ENCODE results near the gene LYZL4.

LYZL4 gene

DNA sequence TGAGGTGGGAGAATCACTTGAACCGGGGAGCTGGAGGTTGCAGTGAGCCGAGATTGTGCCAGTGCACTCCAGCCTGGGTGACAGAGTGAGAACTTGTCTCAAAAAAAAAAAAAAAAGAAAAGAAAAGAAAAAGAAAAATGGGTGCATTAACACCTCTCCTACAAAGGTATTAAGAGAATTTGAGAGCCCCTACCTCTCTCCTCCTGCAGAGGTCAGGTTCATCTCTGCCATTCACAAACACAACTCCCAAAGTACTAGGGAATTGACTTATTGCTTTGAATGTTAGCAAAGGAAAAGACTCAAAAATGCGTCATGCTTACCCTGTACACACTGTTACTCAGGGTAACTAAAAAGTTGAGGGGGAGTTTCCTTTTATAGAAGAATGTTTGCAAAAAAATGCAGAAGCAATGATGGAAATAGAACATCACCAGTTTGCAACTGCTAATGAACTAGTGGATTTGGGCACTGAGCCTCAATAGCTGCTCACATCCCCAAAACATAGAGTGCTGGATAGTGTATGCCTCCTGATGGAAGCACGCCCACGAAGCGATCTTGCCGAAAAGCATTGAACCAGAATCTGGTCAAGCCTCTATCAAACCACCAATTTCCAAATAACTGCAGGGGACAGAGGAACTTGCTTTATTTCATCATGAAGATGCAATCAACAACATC is 15.5 kb upstream of the LYZL4 start:
- Histone ChIP-seq H3K36me3 (replicated peaks; ENCODE audit: low read depth, low read length) (no peaks in the 10 kb centered on the region), H3K4me2 (ENCODE audit: low read length) (no peak overlapping the region), H3K79me2 (ENCODE audit: low read length) (no peaks in the 10 kb centered on the region), H3K4me1 (ENCODE audit: low read length) (no peaks in the 10 kb centered on the region), H4K20me1 (ENCODE audit: insufficient read depth, low read length) (no peaks in the 10 kb centered on the region), H3K27me3 (ENCODE audit: low read depth, low read length) (peaks cover 25% of the 10 kb centered on the region), H3K4me3 (ENCODE audit: low read length) (no peak overlapping the region), H3K27ac (ENCODE audit: low read length) (no peak overlapping the region), H2AFZ (ENCODE audit: low read depth, low read length) (no peak overlapping the region), H3K9ac (ENCODE audit: low read length) (no peak overlapping the region), H3K9me3 (ENCODE audit: insufficient read depth, low read length) (no peaks in the 10 kb centered on the region)
- TF ChIP-seq, protein P1, sequence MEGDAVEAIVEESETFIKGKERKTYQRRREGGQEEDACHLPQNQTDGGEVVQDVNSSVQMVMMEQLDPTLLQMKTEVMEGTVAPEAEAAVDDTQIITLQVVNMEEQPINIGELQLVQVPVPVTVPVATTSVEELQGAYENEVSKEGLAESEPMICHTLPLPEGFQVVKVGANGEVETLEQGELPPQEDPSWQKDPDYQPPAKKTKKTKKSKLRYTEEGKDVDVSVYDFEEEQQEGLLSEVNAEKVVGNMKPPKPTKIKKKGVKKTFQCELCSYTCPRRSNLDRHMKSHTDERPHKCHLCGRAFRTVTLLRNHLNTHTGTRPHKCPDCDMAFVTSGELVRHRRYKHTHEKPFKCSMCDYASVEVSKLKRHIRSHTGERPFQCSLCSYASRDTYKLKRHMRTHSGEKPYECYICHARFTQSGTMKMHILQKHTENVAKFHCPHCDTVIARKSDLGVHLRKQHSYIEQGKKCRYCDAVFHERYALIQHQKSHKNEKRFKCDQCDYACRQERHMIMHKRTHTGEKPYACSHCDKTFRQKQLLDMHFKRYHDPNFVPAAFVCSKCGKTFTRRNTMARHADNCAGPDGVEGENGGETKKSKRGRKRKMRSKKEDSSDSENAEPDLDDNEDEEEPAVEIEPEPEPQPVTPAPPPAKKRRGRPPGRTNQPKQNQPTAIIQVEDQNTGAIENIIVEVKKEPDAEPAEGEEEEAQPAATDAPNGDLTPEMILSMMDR (IDR thresholded peaks at IDR 0.05; ENCODE audit: low read depth, low read length), result no peak
- TF ChIP-seq EZH2phosphoT487 (IDR thresholded peaks at IDR 0.05; ENCODE audit: low read depth), result no peak

DNA sequence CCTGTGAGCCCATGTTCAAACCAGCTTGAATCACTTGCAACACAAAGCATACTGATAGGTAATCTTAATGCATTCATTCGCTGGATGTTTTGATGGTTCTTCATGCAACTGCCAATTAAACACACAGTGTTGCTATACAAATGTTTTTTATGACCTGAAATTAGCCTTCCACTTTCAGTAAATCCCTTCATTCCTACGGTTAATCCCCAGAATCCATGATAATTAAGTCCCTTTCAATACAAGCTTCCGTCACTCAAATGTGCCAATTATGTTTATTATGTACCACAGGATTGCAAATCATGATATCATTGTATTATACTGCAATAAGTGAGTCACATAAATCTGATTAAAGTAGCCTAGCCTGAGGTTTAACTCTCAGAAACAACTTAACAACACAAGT is 14.5 kb upstream of the LYZL4 start:
- no peak overlapping the region for H3K4me3 ChIP-seq (ENCODE audit: low read length)
- H2AFZ ChIP-seq (ENCODE audit: low read depth, low read length), result no peak overlapping the region
- H3K4me2 ChIP-seq (ENCODE audit: low read length), result no peak overlapping the region
- TF ChIP-seq, protein P1 (IDR thresholded peaks at IDR 0.05; ENCODE audit: low read depth, low read length), result no peak
- no peak for TF ChIP-seq EZH2phosphoT487 (IDR thresholded peaks at IDR 0.05; ENCODE audit: low read depth)
- H3K9ac ChIP-seq (ENCODE audit: low read length), result no peak overlapping the region
- no peaks in the 10 kb centered on the region for H3K36me3 ChIP-seq (replicated peaks; ENCODE audit: low read depth, low read length)
- H3K27me3 ChIP-seq (ENCODE audit: low read depth, low read length), result peaks cover 20% of the 10 kb centered on the region
- H3K27ac ChIP-seq (ENCODE audit: low read length), result no peak overlapping the region
- no peaks in the 10 kb centered on the region for H3K9me3 ChIP-seq (ENCODE audit: insufficient read depth, low read length)
- H3K4me1 ChIP-seq (ENCODE audit: low read length), result no peaks in the 10 kb centered on the region
- no peaks in the 10 kb centered on the region for H3K79me2 ChIP-seq (ENCODE audit: low read length)
- no peaks in the 10 kb centered on the region for H4K20me1 ChIP-seq (ENCODE audit: insufficient read depth, low read length)

DNA sequence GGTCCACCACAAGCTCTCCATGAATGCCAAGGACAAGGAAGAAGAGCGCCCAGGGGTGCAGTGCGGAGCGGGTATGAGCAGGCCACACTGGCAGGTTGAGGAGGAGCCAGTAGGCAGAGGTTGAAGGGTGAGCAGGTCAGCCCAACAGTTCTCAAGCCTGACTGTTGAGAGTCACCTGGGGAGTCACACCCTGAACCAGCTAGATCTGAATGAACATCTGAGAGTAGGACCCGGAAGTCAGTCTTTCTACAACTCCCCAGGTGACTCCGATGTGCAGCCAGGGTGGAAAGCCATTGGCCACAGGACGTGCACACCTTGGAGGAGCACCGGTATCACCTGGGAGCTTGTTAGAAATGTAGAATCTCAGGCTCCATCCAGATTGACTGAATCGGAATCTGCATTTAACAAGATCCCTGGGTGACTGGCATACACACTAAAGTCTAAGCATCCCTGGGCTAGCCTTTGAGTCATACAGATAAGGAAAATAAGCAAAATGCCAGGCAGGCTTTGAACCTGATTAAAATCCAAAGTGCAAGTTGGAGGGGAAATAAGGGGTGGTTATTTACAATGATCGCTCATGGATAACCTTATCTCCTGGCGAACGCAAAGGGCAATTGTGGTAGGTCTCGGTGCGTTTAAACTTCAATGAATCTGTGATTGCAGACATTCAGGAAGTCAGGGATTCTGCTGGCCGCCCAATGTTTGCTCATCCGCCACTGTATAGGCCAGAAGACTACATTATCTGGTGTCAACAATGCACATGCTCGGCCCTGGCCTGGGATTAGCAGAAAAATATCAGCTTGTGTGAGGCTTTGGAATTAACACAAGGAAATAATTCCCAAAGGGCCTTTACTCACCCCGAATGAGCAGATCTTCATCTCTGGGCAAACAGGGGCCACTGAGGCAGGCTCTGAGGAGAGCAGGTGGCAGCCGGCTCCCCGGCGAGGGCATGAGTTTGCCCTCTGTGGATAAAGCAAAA is 11.7 kb upstream of the LYZL4 start:
- Histone ChIP-seq H4K20me1 (ENCODE audit: insufficient read depth, low read length) (no peaks in the 10 kb centered on the region), H3K79me2 (ENCODE audit: low read length) (no peaks in the 10 kb centered on the region), H3K9me3 (ENCODE audit: insufficient read depth, low read length) (no peaks in the 10 kb centered on the region), H2AFZ (ENCODE audit: low read depth, low read length) (no peak overlapping the region), H3K27ac (ENCODE audit: low read length) (no peak overlapping the region), H3K4me2 (ENCODE audit: low read length) (no peak overlapping the region), H3K36me3 (replicated peaks; ENCODE audit: low read depth, low read length) (no peaks in the 10 kb centered on the region), H3K9ac (ENCODE audit: low read length) (no peak overlapping the region), H3K4me3 (ENCODE audit: low read length) (no peak overlapping the region), H3K4me1 (ENCODE audit: low read length) (no peaks in the 10 kb centered on the region), H3K27me3 (ENCODE audit: low read depth, low read length) (peaks cover 3% of the 10 kb centered on the region; the same call in 1 of the 2 replicates)
- TF ChIP-seq, protein P1 (IDR thresholded peaks at IDR 0.05; ENCODE audit: low read depth, low read length), result no peak
- TF ChIP-seq EZH2phosphoT487 (IDR thresholded peaks at IDR 0.05; ENCODE audit: low read depth), result no peak

DNA sequence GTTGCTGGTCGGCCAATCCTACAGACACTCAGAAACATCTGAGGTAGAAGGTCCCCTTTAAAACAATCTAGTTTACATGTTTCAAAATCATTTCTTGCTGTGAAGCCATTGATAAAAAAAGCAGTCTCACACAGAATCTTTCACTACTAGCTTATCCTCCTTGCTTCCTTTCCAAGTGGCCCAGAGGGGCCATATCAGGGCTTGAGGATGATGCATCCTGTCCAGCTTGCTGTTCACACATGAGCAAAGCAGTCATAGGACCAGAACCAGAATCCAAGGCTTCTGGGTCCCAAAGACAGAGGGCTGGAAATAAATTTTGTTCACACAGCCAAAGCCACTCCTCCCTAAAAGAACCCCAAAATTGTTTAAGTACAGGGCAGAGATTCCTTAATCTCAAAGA is 9.2 kb upstream of the LYZL4 start:
- Histone ChIP-seq H3K4me3 (ENCODE audit: low read length) (no peak overlapping the region), H3K9me3 (ENCODE audit: insufficient read depth, low read length) (no peaks in the 10 kb centered on the region), H3K9ac (ENCODE audit: low read length) (no peak overlapping the region), H3K79me2 (ENCODE audit: low read length) (no peaks in the 10 kb centered on the region), H3K27me3 (ENCODE audit: low read depth, low read length) (peaks cover 10% of the 10 kb centered on the region), H3K4me1 (ENCODE audit: low read length) (no peaks in the 10 kb centered on the region), H3K27ac (ENCODE audit: low read length) (no peak overlapping the region), H3K4me2 (ENCODE audit: low read length) (no peak overlapping the region), H4K20me1 (ENCODE audit: insufficient read depth, low read length) (no peaks in the 10 kb centered on the region), H3K36me3 (replicated peaks; ENCODE audit: low read depth, low read length) (no peaks in the 10 kb centered on the region), H2AFZ (ENCODE audit: low read depth, low read length) (no peak overlapping the region)
- TF ChIP-seq EZH2phosphoT487 (IDR thresholded peaks at IDR 0.05; ENCODE audit: low read depth), result no peak
- TF ChIP-seq, protein P1 (IDR thresholded peaks at IDR 0.05; ENCODE audit: low read depth, low read length), result no peak

All from OCI-LY3 (cell line).